Naive thymus-derived CD4-positive, alpha-beta T cell (primary cell): Measurements from ENCODE around the gene ADGRG3. TPM values are rescaled to one million over a fixed set of nuclear protein-coding genes. Genes with fewer than 3 reads are reported as not detected.

Experiments
- ATAC-seq: fragments of 150-1000 bp; cut with Tn5 transposase; 2 replicates; pipeline ENCODE4 v1.10.0; 2021; ENCODE audit warnings: mild to moderate bottlenecking, moderate library complexity
- CTCF ChIA-PET: fragments of 350-600 bp; sonication (Branson Sonifier 250); formaldehyde crosslinking; loops from one replicate; lab custom pipeline; 2021; ENCODE audit warnings: antibody characterized with exemption; lab: Charles Lee
- POLR2A ChIA-PET: fragments of 350-600 bp; sonication (Branson Sonifier 250); formaldehyde crosslinking; loops from one replicate; lab custom pipeline; 2021; ENCODE audit warnings: antibody characterized with exemption, inconsistent platforms; lab: Charles Lee
- DNase-seq, 9 donors: peaks; one replicate each; pipeline versions ENCODE4 v3.0.0 to v3.0.0-alpha.2; 2020 to 2022; ENCODE audit warnings: mixed read lengths in 1 of 9
- H3K27ac ChIP-seq: one replicate; pipeline ENCODE4 v1.7.0; 2013; ENCODE audit warnings: mild to moderate bottlenecking, low read depth, low read length, moderate library complexity
- H3K27me3 ChIP-seq, 2 donors: one replicate each; pipeline ENCODE4 v1.7.0; 2013; ENCODE audit warnings: low read length in 2 of 2, mild to moderate bottlenecking in 2 of 2, moderate library complexity in 2 of 2; ENCODE audit not compliant: control insufficient read depth in 2 of 2, insufficient read depth in 2 of 2
- H3K36me3 ChIP-seq, 3 experiments: 1 replicate in 2 of 3; 2 replicates in 1 of 3; pipeline ENCODE4 v1.7.0; 2013; ENCODE audit warnings: low read length in 3 of 3, mild to moderate bottlenecking in 3 of 3, moderate library complexity in 1 of 3; ENCODE audit not compliant: insufficient read depth in 3 of 3, control insufficient read depth in 2 of 3
- H3K4me1 ChIP-seq, 2 donors: one replicate each; pipeline ENCODE4 v1.7.0; 2013; ENCODE audit warnings: low read length in 2 of 2, mild to moderate bottlenecking in 2 of 2, moderate library complexity in 1 of 2; ENCODE audit not compliant: control insufficient read depth in 2 of 2, insufficient read depth in 2 of 2
- H3K4me3 ChIP-seq: 2 replicates; pipeline ENCODE4 v1.7.0; 2013; ENCODE audit warnings: mild to moderate bottlenecking, low read length
- H3K9me3 ChIP-seq, 3 experiments: 1 replicate in 2 of 3; 2 replicates in 1 of 3; pipeline ENCODE4 v1.7.0; 2013; ENCODE audit warnings: low read length in 3 of 3; ENCODE audit not compliant: control insufficient read depth in 2 of 3
- H3K27ac Mint-ChIP-seq, 9 donors: one replicate each; pipeline ENCODE4 v1.8.0; 2020 to 2022; ENCODE audit warnings: mixed read lengths in 9 of 9, mild to moderate bottlenecking in 8 of 9, moderate library complexity in 5 of 9, inconsistent platforms in 2 of 9
- H3K27me3 Mint-ChIP-seq, 5 donors: one replicate each; pipeline ENCODE4 v1.8.0; 2021 to 2022; ENCODE audit warnings: mixed read lengths in 5 of 5, mild to moderate bottlenecking in 1 of 5
- H3K36me3 Mint-ChIP-seq, 5 donors: one replicate each; pipeline ENCODE4 v1.8.0; 2020 to 2022; ENCODE audit warnings: mixed read lengths in 5 of 5, mild to moderate bottlenecking in 3 of 5, inconsistent platforms in 1 of 5
- H3K4me1 Mint-ChIP-seq, 7 donors: one replicate each; pipeline ENCODE4 v1.8.0; 2020 to 2022; ENCODE audit warnings: mixed read lengths in 7 of 7, mild to moderate bottlenecking in 3 of 7, inconsistent platforms in 1 of 7
- H3K4me3 Mint-ChIP-seq, 10 donors: one replicate each; pipeline ENCODE4 v1.8.0; 2020 to 2022; ENCODE audit warnings: mild to moderate bottlenecking in 10 of 10, mixed read lengths in 10 of 10, moderate library complexity in 6 of 10, inconsistent platforms in 2 of 10
- H3K9me3 Mint-ChIP-seq, 11 donors: one replicate each; pipeline ENCODE4 v1.8.0; 2020 to 2022; ENCODE audit warnings: mixed read lengths in 11 of 11, mild to moderate bottlenecking in 4 of 11, inconsistent platforms in 1 of 11, moderate library complexity in 1 of 11
- intact Hi-C, 2 donors: fragments of 100-400 bp; cut with micrococcal nuclease; formaldehyde crosslinking; loops; one replicate each; pipeline ENCODE4 v1.15.1; 2023
- polyA plus RNA-seq, 2 donors: library from polyadenylated mRNA; unstranded; fragments of 300-500 nt; fragmentation: Illumina TruSeq; gene quantifications; one replicate each; pipeline ENCODE4 v1.2.3, GENCODE V29; 2021
- total RNA-seq, 6 experiments: library from RNA in 5 of 6; stranded (reverse) in 5 of 6; gene quantifications; 1 replicate in 5 of 6; 2 replicates in 1 of 6; pipeline ENCODE4 v1.2.3 and lab custom pipeline; 2021 to 2026

ADGRG3 gene
- total and polyA plus RNA-seq, 7 experiments from 2014 or later = 4.9 to 14.1 TPM; not detected in 5

GRCh38 chr16:57656342-57656955 lies 11.7 kb upstream of the ADGRG3 start:
- H3K4me1 ChIP-seq = peaks cover 0 to 22% of the 10 kb centered on the region in 2 donors
- POLR2A ChIA-PET = no interaction called here

GRCh38 chr16:57657228-57657627 lies 10.9 kb upstream of the ADGRG3 start:
- Mint-ChIP-seq H3K27me3 (no peaks in the 10 kb centered on the region), H3K9me3 (no peaks in the 10 kb centered on the region), H3K4me3 (no peak overlapping the region), H3K4me1 (peaks cover 0 to 5% (median under 1%) of the 10 kb centered on the region in 7 donors), H3K27ac (no peak overlapping the region), H3K36me3 (peaks cover 0 to 1% (median 0%) of the 10 kb centered on the region in 5 donors)
- intact Hi-C loops = no loop called here
- POLR2A ChIA-PET = no interaction called here
- H3K27me3 ChIP-seq = no peaks in the 10 kb centered on the region
- H3K27ac ChIP-seq = no peak overlapping the region
- H3K4me3 ChIP-seq = no peak overlapping the region
- peaks cover 0 to 18% of the 10 kb centered on the region in 2 donors for H3K4me1 ChIP-seq
- no peaks in the 10 kb centered on the region for H3K36me3 ChIP-seq
- ATAC-seq (no peak), DNase-seq (no peak)
- CTCF ChIA-PET = interaction anchor here (1.4 kb wide), 1 partner anchor 9 kb away, joined by 7 read pairs; no protein-coding TSS in a partner anchor
- no peaks in the 10 kb centered on the region for H3K9me3 ChIP-seq

More at GRCh38 chr16:57656342-57656955, 11.7 kb upstream of the ADGRG3 start:
- Histone ChIP-seq H3K27ac (no peak overlapping the region), H3K27me3 (no peaks in the 10 kb centered on the region), H3K9me3 (no peaks in the 10 kb centered on the region), H3K4me3 (no peak overlapping the region), H3K36me3 (no peaks in the 10 kb centered on the region)
- Mint-ChIP-seq H3K27me3 (no peaks in the 10 kb centered on the region), H3K9me3 (no peaks in the 10 kb centered on the region), H3K27ac (peak overlapping the region in 1 of 9 donors; percentile 30), H3K36me3 (no peaks in the 10 kb centered on the region), H3K4me1 (peaks cover 5 to 12% (median 9%) of the 10 kb centered on the region in 7 donors), H3K4me3 (peak overlapping the region in 1 of 10 donors; percentile 16)
- CTCF ChIA-PET = interaction anchor here (1.4 kb wide), 1 partner anchor 8 kb away, joined by 7 read pairs; no protein-coding TSS in a partner anchor
- DNase-seq (no peak), ATAC-seq (no peak)
- intact Hi-C loops = no loop called here

GRCh38 chr16:57658130-57658877 lies 9.8 kb upstream of the ADGRG3 start:
- no peaks in the 10 kb centered on the region for H3K27me3 ChIP-seq
- peaks cover 0 to 5% (median 0%) of the 10 kb centered on the region in 7 donors for H3K4me1 Mint-ChIP-seq
- H3K27ac Mint-ChIP-seq = peak overlapping the region in 1 of 9 donors; percentile 45
- DNase-seq (no peak), ATAC-seq (no peak)
- no peaks in the 10 kb centered on the region for H3K27me3 Mint-ChIP-seq
- POLR2A ChIA-PET = no interaction called here
- H3K9me3 ChIP-seq = no peaks in the 10 kb centered on the region
- H3K36me3 Mint-ChIP-seq = peaks cover 0 to 1% (median 0%) of the 10 kb centered on the region in 5 donors
- H3K4me3 ChIP-seq = no peak overlapping the region
- H3K36me3 ChIP-seq = no peaks in the 10 kb centered on the region
- H3K4me3 Mint-ChIP-seq = no peak overlapping the region
- peaks cover 0 to 15% of the 10 kb centered on the region in 2 donors for H3K4me1 ChIP-seq
- CTCF ChIA-PET = interaction anchor here (1.4 kb wide), 1 partner anchor 10 kb away, joined by 7 read pairs; no protein-coding TSS in a partner anchor
- H3K27ac ChIP-seq = no peak overlapping the region
- no peaks in the 10 kb centered on the region for H3K9me3 Mint-ChIP-seq
- intact Hi-C loops = no loop called here

GRCh38 chr16:57658878-57659674 lies 9.0 kb upstream of the ADGRG3 start:
- intact Hi-C loops = no loop called here
- Mint-ChIP-seq H3K9me3 (no peaks in the 10 kb centered on the region), H3K4me3 (no peak overlapping the region), H3K36me3 (peaks cover 0 to 1% (median 0%) of the 10 kb centered on the region in 5 donors), H3K27ac (no peak overlapping the region), H3K4me1 (peaks cover 0 to 3% (median 0%) of the 10 kb centered on the region in 7 donors), H3K27me3 (no peaks in the 10 kb centered on the region)
- DNase-seq = no peak
- H3K9me3 ChIP-seq = no peaks in the 10 kb centered on the region
- ATAC-seq = no peak
- POLR2A ChIA-PET = no interaction called here
- peaks cover 0 to 15% of the 10 kb centered on the region in 2 donors for H3K4me1 ChIP-seq
- H3K27me3 ChIP-seq = no peaks in the 10 kb centered on the region
- H3K4me3 ChIP-seq = no peak overlapping the region
- CTCF ChIA-PET = no interaction called here
- no peaks in the 10 kb centered on the region for H3K36me3 ChIP-seq
- no peak overlapping the region for H3K27ac ChIP-seq

- H3K27me3 Mint-ChIP-seq = no peaks in the 10 kb centered on the region
- POLR2A ChIA-PET = no interaction called here
- H3K27ac ChIP-seq = no peak overlapping the region
- no peaks in the 10 kb centered on the region for H3K4me1 Mint-ChIP-seq
- no peak overlapping the region for H3K4me3 Mint-ChIP-seq
- DNase-seq = no peak
- H3K9me3 ChIP-seq = no peaks in the 10 kb centered on the region
- ATAC-seq = no peak
- intact Hi-C loops = no loop called here
- H3K27ac Mint-ChIP-seq = no peak overlapping the region
- H3K4me1 ChIP-seq = peaks cover 0 to 11% of the 10 kb centered on the region in 2 donors
- no peaks in the 10 kb centered on the region for H3K27me3 ChIP-seq
- no peaks in the 10 kb centered on the region for H3K9me3 Mint-ChIP-seq
- H3K36me3 Mint-ChIP-seq = peaks cover 0 to 1% (median 0%) of the 10 kb centered on the region in 5 donors
- no peak overlapping the region for H3K4me3 ChIP-seq
- H3K36me3 ChIP-seq = no peaks in the 10 kb centered on the region
- CTCF ChIA-PET = interaction anchor here (1.5 kb wide), 1 partner anchor 11 kb away, joined by 3 read pairs; no protein-coding TSS in a partner anchor
Measured at GRCh38 chr16:57660715-57661463, 7.2 kb upstream of the ADGRG3 start.

- intact Hi-C loops = no loop called here
- Mint-ChIP-seq H3K27ac (no peak overlapping the region), H3K27me3 (no peaks in the 10 kb centered on the region), H3K4me1 (peaks cover 0 to 2% (median 0%) of the 10 kb centered on the region in 7 donors), H3K36me3 (peaks cover 0 to 1% (median 0%) of the 10 kb centered on the region in 5 donors), H3K9me3 (no peaks in the 10 kb centered on the region), H3K4me3 (no peak overlapping the region)
- CTCF ChIA-PET = interaction anchor here (1.5 kb wide), 1 partner anchor 12 kb away, joined by 3 read pairs; no protein-coding TSS in a partner anchor
- POLR2A ChIA-PET = no interaction called here
- Histone ChIP-seq H3K9me3 (no peaks in the 10 kb centered on the region), H3K27me3 (no peaks in the 10 kb centered on the region), H3K27ac (no peak overlapping the region), H3K4me1 (peaks cover 0 to 5% of the 10 kb centered on the region in 2 donors), H3K4me3 (no peak overlapping the region), H3K36me3 (no peaks in the 10 kb centered on the region)
- no peak for DNase-seq
- no peak for ATAC-seq
Measured at GRCh38 chr16:57661510-57661909, 6.6 kb upstream of the ADGRG3 start.
